ENCODE data around the gene PARVG. TPM values are rescaled to one million over a fixed set of nuclear protein-coding genes. Genes with fewer than 3 reads are reported as not detected.

The PARVG gene
- total RNA-seq, 1 experiment from 2014 or later = not detected

DNA sequence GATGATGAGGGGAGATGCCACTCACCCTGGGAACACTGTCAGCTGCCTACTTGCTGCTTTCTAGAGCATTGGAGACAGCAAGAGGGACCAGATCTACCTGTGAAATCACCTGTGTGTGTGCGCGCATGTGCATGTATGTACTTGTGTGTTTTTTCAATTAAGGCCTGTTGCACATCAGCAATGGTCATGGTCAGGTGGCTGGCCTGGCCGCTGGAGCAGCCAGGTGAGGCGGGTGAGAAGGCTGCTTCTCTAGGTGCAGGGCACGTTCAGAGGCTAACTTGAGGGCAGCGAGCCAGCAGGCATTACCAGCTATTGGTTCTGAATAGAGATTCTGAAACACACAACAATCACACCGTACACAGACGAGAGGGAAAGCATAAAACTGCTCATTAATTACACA, 65.1 kb downstream of the PARVG start:
- TF ChIP-seq EZH2 (IDR thresholded peaks at IDR 0.05; ENCODE audit: low read length, unreplicated experiment) = no peak
- TF ChIP-seq, protein P1, sequence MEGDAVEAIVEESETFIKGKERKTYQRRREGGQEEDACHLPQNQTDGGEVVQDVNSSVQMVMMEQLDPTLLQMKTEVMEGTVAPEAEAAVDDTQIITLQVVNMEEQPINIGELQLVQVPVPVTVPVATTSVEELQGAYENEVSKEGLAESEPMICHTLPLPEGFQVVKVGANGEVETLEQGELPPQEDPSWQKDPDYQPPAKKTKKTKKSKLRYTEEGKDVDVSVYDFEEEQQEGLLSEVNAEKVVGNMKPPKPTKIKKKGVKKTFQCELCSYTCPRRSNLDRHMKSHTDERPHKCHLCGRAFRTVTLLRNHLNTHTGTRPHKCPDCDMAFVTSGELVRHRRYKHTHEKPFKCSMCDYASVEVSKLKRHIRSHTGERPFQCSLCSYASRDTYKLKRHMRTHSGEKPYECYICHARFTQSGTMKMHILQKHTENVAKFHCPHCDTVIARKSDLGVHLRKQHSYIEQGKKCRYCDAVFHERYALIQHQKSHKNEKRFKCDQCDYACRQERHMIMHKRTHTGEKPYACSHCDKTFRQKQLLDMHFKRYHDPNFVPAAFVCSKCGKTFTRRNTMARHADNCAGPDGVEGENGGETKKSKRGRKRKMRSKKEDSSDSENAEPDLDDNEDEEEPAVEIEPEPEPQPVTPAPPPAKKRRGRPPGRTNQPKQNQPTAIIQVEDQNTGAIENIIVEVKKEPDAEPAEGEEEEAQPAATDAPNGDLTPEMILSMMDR (conservative IDR thresholded peaks at IDR 0.05; ENCODE audit: low read depth, low read length) = no peak
- no peak for TF ChIP-seq EZH2phosphoT487 (IDR thresholded peaks at IDR 0.05; ENCODE audit: borderline replicate concordance, low read length)
- H3F3A ChIP-seq (ENCODE audit: low read length, unreplicated experiment) = no peaks in the 10 kb centered on the region
- ATAC-seq = no peak
- H3K4me3 ChIP-seq (ENCODE audit: low read length) = no peak overlapping the region
- DNase-seq = no peak
- CTCF ChIA-PET = no interaction called here
- H3K9me3 ChIP-seq (ENCODE audit: low read length) = no peaks in the 10 kb centered on the region
- POLR2A ChIA-PET (ENCODE audit: unreplicated experiment) = no interaction called here
- no peaks in the 10 kb centered on the region for H3K9me2 ChIP-seq (replicated peaks; ENCODE audit: low read length)
- intact Hi-C loops (cut with micrococcal nuclease) = no loop called here
- no peak overlapping the region for H2AFZ ChIP-seq (ENCODE audit: low read length)
- no TSS peak for BruUV-seq (replicated peaks)
- no peak overlapping the region for H3K27ac ChIP-seq (ENCODE audit: low read length)
- no peaks in the 10 kb centered on the region for H3K79me2 ChIP-seq (ENCODE audit: low read length)
- H3K4me2 ChIP-seq (ENCODE audit: low read length) = no peak overlapping the region
- no peak overlapping the region for H3K9ac ChIP-seq (ENCODE audit: low read length)
- H3K27me3 ChIP-seq (ENCODE audit: low read length) = no peaks in the 10 kb centered on the region
- peaks cover 6% of the 10 kb centered on the region; the same call in 1 of the 2 replicates for H3K4me1 ChIP-seq (ENCODE audit: insufficient read depth, low read length)
- H4K20me1 ChIP-seq (ENCODE audit: low read length) = no peaks in the 10 kb centered on the region
- H3K36me3 ChIP-seq (ENCODE audit: low read depth, low read length) = no peaks in the 10 kb centered on the region

GRCh38 chr22:44246615-44247326, 66.0 kb downstream of the PARVG start:
- H2AFZ ChIP-seq (ENCODE audit: low read length) = no peak overlapping the region
- ATAC-seq = no peak
- no peaks in the 10 kb centered on the region for H4K20me1 ChIP-seq (ENCODE audit: low read length)
- no peaks in the 10 kb centered on the region for H3K9me3 ChIP-seq (ENCODE audit: low read length)
- BruUV-seq (replicated peaks) = no TSS peak
- no peak for DNase-seq
- H3K9ac ChIP-seq (ENCODE audit: low read length) = no peak overlapping the region
- TF ChIP-seq EZH2 (IDR thresholded peaks at IDR 0.05; ENCODE audit: low read length, unreplicated experiment) (no peak), EZH2phosphoT487 (IDR thresholded peaks at IDR 0.05; ENCODE audit: borderline replicate concordance, low read length) (no peak)
- TF ChIP-seq, protein P1 (conservative IDR thresholded peaks at IDR 0.05; ENCODE audit: low read depth, low read length) = no peak
- H3K36me3 ChIP-seq (ENCODE audit: low read depth, low read length) = no peaks in the 10 kb centered on the region
- no peak overlapping the region for H3K4me2 ChIP-seq (ENCODE audit: low read length)
- H3K4me1 ChIP-seq (ENCODE audit: insufficient read depth, low read length) = peaks cover 6% of the 10 kb centered on the region; the same call in 1 of the 2 replicates
- H3K27ac ChIP-seq (ENCODE audit: low read length) = no peak overlapping the region
- CTCF ChIA-PET = no interaction called here
- POLR2A ChIA-PET (ENCODE audit: unreplicated experiment) = no interaction called here
- intact Hi-C loops (cut with micrococcal nuclease) = no loop called here
- no peaks in the 10 kb centered on the region for H3K9me2 ChIP-seq (replicated peaks; ENCODE audit: low read length)
- no peaks in the 10 kb centered on the region for H3K79me2 ChIP-seq (ENCODE audit: low read length)
- no peaks in the 10 kb centered on the region for H3F3A ChIP-seq (ENCODE audit: low read length, unreplicated experiment)
- no peak overlapping the region for H3K4me3 ChIP-seq (ENCODE audit: low read length)
- no peaks in the 10 kb centered on the region for H3K27me3 ChIP-seq (ENCODE audit: low read length)

- Histone ChIP-seq H3K9ac (ENCODE audit: low read length) (no peak overlapping the region), H3K4me3 (ENCODE audit: low read length) (no peak overlapping the region), H4K20me1 (ENCODE audit: low read length) (no peaks in the 10 kb centered on the region), H2AFZ (ENCODE audit: low read length) (no peak overlapping the region), H3K27me3 (ENCODE audit: low read length) (no peaks in the 10 kb centered on the region), H3K9me3 (ENCODE audit: low read length) (no peaks in the 10 kb centered on the region), H3K27ac (ENCODE audit: low read length) (no peak overlapping the region), H3K4me2 (ENCODE audit: low read length) (no peak overlapping the region), H3F3A (ENCODE audit: low read length, unreplicated experiment) (no peaks in the 10 kb centered on the region), H3K9me2 (replicated peaks; ENCODE audit: low read length) (no peaks in the 10 kb centered on the region), H3K79me2 (ENCODE audit: low read length) (no peaks in the 10 kb centered on the region), H3K4me1 (ENCODE audit: insufficient read depth, low read length) (peaks cover 6% of the 10 kb centered on the region; the same call in 1 of the 2 replicates), H3K36me3 (ENCODE audit: low read depth, low read length) (no peaks in the 10 kb centered on the region)
- ATAC-seq (no peak), DNase-seq (no peak)
- BruUV-seq (replicated peaks) = no TSS peak
- ChIA-PET CTCF (no interaction called here), POLR2A (ENCODE audit: unreplicated experiment) (no interaction called here)
- intact Hi-C loops (cut with micrococcal nuclease) = no loop called here
- TF ChIP-seq, protein P1 (conservative IDR thresholded peaks at IDR 0.05; ENCODE audit: low read depth, low read length) = no peak
- no peak for TF ChIP-seq EZH2 (IDR thresholded peaks at IDR 0.05; ENCODE audit: low read length, unreplicated experiment)
- no peak for TF ChIP-seq EZH2phosphoT487 (IDR thresholded peaks at IDR 0.05; ENCODE audit: borderline replicate concordance, low read length)
Observed at GRCh38 chr22:44247346-44247745, 66.6 kb downstream of the PARVG start.
